Left ventricle myocardium superior (tissue), 1 donor: ENCODE measurements around the gene MRPL10. TPM values are rescaled to one million over a fixed set of nuclear protein-coding genes. Genes with fewer than 3 reads are reported as not detected.

Experiments used
- total RNA-seq: library from RNA; stranded (reverse); fragmentation: NEBNext Ultra II Directional; extraction: Animal tissue kit (Norgen Biotek cat#: 25700); gene quantifications from one replicate; pipeline ENCODE4 v1.2.1, GENCODE V29; 2021
- donor health status: DM: no; HTN: yes; CAD: no; lungs with severe emphysema.

Gene MRPL10
- total RNA-seq, 1 donor from 2014 or later, result 53.5 TPM

Other genes with a start within 250 kb of the MRPL10 start
- gene KPNB1, start 181.6 kb downstream of the MRPL10 start, total RNA-seq, result 169 TPM
- 15.9 TPM for gene TBKBP1, start 137.4 kb downstream of the MRPL10 start, total RNA-seq
- 0.40 TPM for gene TBX21, start 98.3 kb downstream of the MRPL10 start, total RNA-seq
- 4.0 TPM for gene OSBPL7, start 9.7 kb downstream of the MRPL10 start, total RNA-seq
- not detected for gene LRRC46, start 129 bp upstream of the MRPL10 start, total RNA-seq
- gene SCRN2, start 9.7 kb upstream of the MRPL10 start, total RNA-seq, result 33.8 TPM
- gene SP6, start 19.6 kb upstream of the MRPL10 start, total RNA-seq, result 0.15 TPM
- gene SP2, start 64.7 kb upstream of the MRPL10 start, total RNA-seq, result 14.1 TPM
- gene PNPO, start 110.0 kb upstream of the MRPL10 start, total RNA-seq, result 31.3 TPM
- gene PRR15L, start 126.3 kb upstream of the MRPL10 start, total RNA-seq, result not detected
- gene CDK5RAP3, start 139.6 kb upstream of the MRPL10 start, total RNA-seq, result 50.8 TPM
- 58.2 TPM for gene COPZ2, start 206.3 kb upstream of the MRPL10 start, total RNA-seq
- 886 TPM for gene NFE2L1, start 216.8 kb upstream of the MRPL10 start, total RNA-seq